Measurements from ENCODE around the gene SLC17A9.

DNA sequence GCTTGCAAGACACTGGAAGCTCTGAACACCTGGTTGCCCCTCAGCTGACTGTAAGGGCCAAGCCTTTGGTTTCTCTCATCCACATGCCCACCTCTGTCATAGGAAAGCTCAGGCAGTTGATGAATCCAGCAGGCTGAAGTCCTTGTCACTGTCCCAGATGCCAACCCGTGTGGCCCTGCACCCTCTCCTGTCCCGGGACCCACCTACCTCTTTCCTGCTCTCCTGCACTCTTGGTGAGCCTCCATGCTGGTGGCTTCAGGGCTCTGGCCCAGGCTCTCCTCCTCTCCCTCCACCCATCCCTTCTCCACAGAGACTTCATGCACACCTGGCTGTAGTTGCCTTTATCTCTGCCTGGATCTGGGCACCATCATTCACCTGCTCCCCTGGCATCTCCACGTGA lies 18.5 kb upstream of the SLC17A9 start:
- TF ChIP-seq POLR2AphosphoS5 (IDR thresholded peaks at IDR 0.05; ENCODE audit: low read depth) = no peak
- TF ChIP-seq, protein P1, sequence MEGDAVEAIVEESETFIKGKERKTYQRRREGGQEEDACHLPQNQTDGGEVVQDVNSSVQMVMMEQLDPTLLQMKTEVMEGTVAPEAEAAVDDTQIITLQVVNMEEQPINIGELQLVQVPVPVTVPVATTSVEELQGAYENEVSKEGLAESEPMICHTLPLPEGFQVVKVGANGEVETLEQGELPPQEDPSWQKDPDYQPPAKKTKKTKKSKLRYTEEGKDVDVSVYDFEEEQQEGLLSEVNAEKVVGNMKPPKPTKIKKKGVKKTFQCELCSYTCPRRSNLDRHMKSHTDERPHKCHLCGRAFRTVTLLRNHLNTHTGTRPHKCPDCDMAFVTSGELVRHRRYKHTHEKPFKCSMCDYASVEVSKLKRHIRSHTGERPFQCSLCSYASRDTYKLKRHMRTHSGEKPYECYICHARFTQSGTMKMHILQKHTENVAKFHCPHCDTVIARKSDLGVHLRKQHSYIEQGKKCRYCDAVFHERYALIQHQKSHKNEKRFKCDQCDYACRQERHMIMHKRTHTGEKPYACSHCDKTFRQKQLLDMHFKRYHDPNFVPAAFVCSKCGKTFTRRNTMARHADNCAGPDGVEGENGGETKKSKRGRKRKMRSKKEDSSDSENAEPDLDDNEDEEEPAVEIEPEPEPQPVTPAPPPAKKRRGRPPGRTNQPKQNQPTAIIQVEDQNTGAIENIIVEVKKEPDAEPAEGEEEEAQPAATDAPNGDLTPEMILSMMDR (conservative IDR thresholded peaks at IDR 0.05; ENCODE audit: low read depth in 2 of 2) = no peak
- TF ChIP-seq EZH2 (IDR thresholded peaks at IDR 0.05; ENCODE audit: low read depth, unreplicated experiment) = no peak
- TF ChIP-seq ZNF114 (CRISPR knock-in tag; IDR thresholded peaks at IDR 0.05) = no peak
- no peak for TF ChIP-seq EZH2phosphoT487 (IDR thresholded peaks at IDR 0.05; ENCODE audit: unreplicated experiment)
- TF ChIP-seq, protein P2, sequence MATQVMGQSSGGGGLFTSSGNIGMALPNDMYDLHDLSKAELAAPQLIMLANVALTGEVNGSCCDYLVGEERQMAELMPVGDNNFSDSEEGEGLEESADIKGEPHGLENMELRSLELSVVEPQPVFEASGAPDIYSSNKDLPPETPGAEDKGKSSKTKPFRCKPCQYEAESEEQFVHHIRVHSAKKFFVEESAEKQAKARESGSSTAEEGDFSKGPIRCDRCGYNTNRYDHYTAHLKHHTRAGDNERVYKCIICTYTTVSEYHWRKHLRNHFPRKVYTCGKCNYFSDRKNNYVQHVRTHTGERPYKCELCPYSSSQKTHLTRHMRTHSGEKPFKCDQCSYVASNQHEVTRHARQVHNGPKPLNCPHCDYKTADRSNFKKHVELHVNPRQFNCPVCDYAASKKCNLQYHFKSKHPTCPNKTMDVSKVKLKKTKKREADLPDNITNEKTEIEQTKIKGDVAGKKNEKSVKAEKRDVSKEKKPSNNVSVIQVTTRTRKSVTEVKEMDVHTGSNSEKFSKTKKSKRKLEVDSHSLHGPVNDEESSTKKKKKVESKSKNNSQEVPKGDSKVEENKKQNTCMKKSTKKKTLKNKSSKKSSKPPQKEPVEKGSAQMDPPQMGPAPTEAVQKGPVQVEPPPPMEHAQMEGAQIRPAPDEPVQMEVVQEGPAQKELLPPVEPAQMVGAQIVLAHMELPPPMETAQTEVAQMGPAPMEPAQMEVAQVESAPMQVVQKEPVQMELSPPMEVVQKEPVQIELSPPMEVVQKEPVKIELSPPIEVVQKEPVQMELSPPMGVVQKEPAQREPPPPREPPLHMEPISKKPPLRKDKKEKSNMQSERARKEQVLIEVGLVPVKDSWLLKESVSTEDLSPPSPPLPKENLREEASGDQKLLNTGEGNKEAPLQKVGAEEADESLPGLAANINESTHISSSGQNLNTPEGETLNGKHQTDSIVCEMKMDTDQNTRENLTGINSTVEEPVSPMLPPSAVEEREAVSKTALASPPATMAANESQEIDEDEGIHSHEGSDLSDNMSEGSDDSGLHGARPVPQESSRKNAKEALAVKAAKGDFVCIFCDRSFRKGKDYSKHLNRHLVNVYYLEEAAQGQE (IDR thresholded peaks at IDR 0.05; ENCODE audit: unreplicated experiment) = no peak
- no peak for TF ChIP-seq ZNF331 (CRISPR knock-in tag; IDR thresholded peaks at IDR 0.05; ENCODE audit: low read depth)
